H9 (cell line): Measurements from ENCODE around the gene GRAMD1B. TPM values are rescaled to one million over a fixed set of nuclear protein-coding genes. Genes with fewer than 3 reads are reported as not detected.

Source experiments
- DNase-seq: peaks from one replicate; pipeline ENCODE4 v3.0.0-alpha.2; 2017
- H2AFZ ChIP-seq: one replicate; pipeline ENCODE4 v1.6.1; 2013; ENCODE audit warnings: mild to moderate bottlenecking, low read length, control low read depth, moderate library complexity
- H2AK5ac ChIP-seq: 2 replicates; pipeline ENCODE4 v1.6.1; 2013; ENCODE audit warnings: low read length, control low read depth, mixed read lengths; ENCODE audit not compliant: insufficient read length
- H2BK120ac ChIP-seq: one replicate; pipeline ENCODE4 v1.6.1; 2013; ENCODE audit warnings: low read depth, mild to moderate bottlenecking, low read length, control low read depth, inconsistent platforms; ENCODE audit not compliant: poor library complexity, severe bottlenecking
- H2BK12ac ChIP-seq: 2 replicates; pipeline ENCODE4 v1.6.1; 2013; ENCODE audit warnings: low read length, control low read depth, mixed read lengths, low read depth; ENCODE audit not compliant: insufficient read length
- H2BK15ac ChIP-seq: 2 replicates; pipeline ENCODE4 v1.6.1; 2013; ENCODE audit warnings: low read depth, low read length, control low read depth
- H2BK20ac ChIP-seq: one replicate; pipeline ENCODE4 v1.6.1; 2013; ENCODE audit warnings: low read depth, mild to moderate bottlenecking, low read length, control low read depth, inconsistent platforms; ENCODE audit not compliant: poor library complexity, severe bottlenecking
- H2BK5ac ChIP-seq: 2 replicates; pipeline ENCODE4 v1.6.1; 2013; ENCODE audit warnings: low read length, control low read depth, mixed read lengths; ENCODE audit not compliant: insufficient read length
- H3K14ac ChIP-seq: 2 replicates; pipeline ENCODE4 v1.6.1; 2013; ENCODE audit warnings: low read length, control low read depth; ENCODE audit not compliant: insufficient read depth
- H3K18ac ChIP-seq: 2 replicates; pipeline ENCODE4 v1.6.1; 2013; ENCODE audit warnings: low read depth, mild to moderate bottlenecking, mixed read lengths, low read length, control low read depth; ENCODE audit not compliant: insufficient read length
- H3K23ac ChIP-seq: 2 replicates; pipeline ENCODE4 v1.6.1; 2013; ENCODE audit warnings: low read length, control low read depth, mixed read lengths, low read depth; ENCODE audit not compliant: insufficient read length
- H3K23me2 ChIP-seq: 2 replicates; pipeline ENCODE4 v1.6.1; 2013; ENCODE audit warnings: low read depth, mild to moderate bottlenecking, mixed read lengths, low read length, control low read depth; ENCODE audit not compliant: insufficient read length, poor library complexity, severe bottlenecking
- H3K27ac ChIP-seq: 2 replicates; pipeline ENCODE4 v1.5.1; 2013; ENCODE audit warnings: low read length, control low read depth, mixed read lengths, low read depth; ENCODE audit not compliant: insufficient read length
- H3K27me3 ChIP-seq: 2 replicates; pipeline ENCODE4 v1.6.1; 2013; ENCODE audit warnings: low read length, control low read depth, inconsistent platforms; ENCODE audit not compliant: insufficient read depth
- H3K4ac ChIP-seq: 2 replicates; pipeline ENCODE4 v1.6.1; 2013; ENCODE audit warnings: low read depth, mild to moderate bottlenecking, control low read depth, inconsistent platforms, low read length, moderate library complexity
- H3K4me1 ChIP-seq: 2 replicates; pipeline ENCODE4 v1.6.1; 2013; ENCODE audit warnings: low read length, control low read depth, inconsistent platforms; ENCODE audit not compliant: insufficient read depth
- H3K4me2 ChIP-seq: 2 replicates; pipeline ENCODE4 v1.6.1; 2013; ENCODE audit warnings: low read length, control low read depth, mixed read lengths; ENCODE audit not compliant: insufficient read length, insufficient read depth
- H3K56ac ChIP-seq: 2 replicates; pipeline ENCODE4 v1.6.1; 2013; ENCODE audit warnings: low read depth, mild to moderate bottlenecking, mixed read lengths, low read length, control low read depth; ENCODE audit not compliant: insufficient read length
- H3K79me1 ChIP-seq: 2 replicates; pipeline ENCODE4 v1.6.1; 2013; ENCODE audit warnings: low read depth, mild to moderate bottlenecking, moderate library complexity, low read length, control low read depth, inconsistent platforms; ENCODE audit not compliant: insufficient read depth, poor library complexity, severe bottlenecking
- H3K79me2 ChIP-seq: 2 replicates; pipeline ENCODE4 v1.6.1; 2013; ENCODE audit warnings: low read length, control low read depth, inconsistent platforms; ENCODE audit not compliant: insufficient read depth
- H3K9ac ChIP-seq: 2 replicates; pipeline ENCODE4 v1.6.1; 2013; ENCODE audit warnings: low read length, control low read depth, mixed read lengths; ENCODE audit not compliant: insufficient read length; ENCODE audit errors: extremely low read depth
- H3K9me3 ChIP-seq: one replicate; pipeline ENCODE4 v1.6.1; 2013; ENCODE audit warnings: low read depth, low read length, inconsistent platforms; ENCODE audit not compliant: control insufficient read depth
- H3T11ph ChIP-seq: one replicate; pipeline ENCODE4 v1.6.1; 2013; ENCODE audit warnings: mild to moderate bottlenecking, low read length, control low read depth, inconsistent platforms
- H4K20me1 ChIP-seq: one replicate; pipeline ENCODE4 v1.6.1; 2013; ENCODE audit not compliant: control insufficient read depth, insufficient read length, insufficient read depth
- H4K5ac ChIP-seq: 2 replicates; pipeline ENCODE4 v1.6.1; 2013; ENCODE audit warnings: low read depth, mild to moderate bottlenecking, mixed read lengths, low read length, control low read depth; ENCODE audit not compliant: insufficient read length
- H4K8ac ChIP-seq: replicated peaks from 2 replicates; pipeline ENCODE4 v1.6.1; 2013; ENCODE audit warnings: low read length, control low read depth, mixed read lengths, low read depth; ENCODE audit not compliant: insufficient read length
- H4K91ac ChIP-seq: 2 replicates; pipeline ENCODE4 v1.6.1; 2013; ENCODE audit warnings: low read depth, mild to moderate bottlenecking, moderate library complexity, mixed read lengths, low read length, control low read depth; ENCODE audit not compliant: insufficient read length
- H3K27ac Mint-ChIP-seq, 3 experiments: 2 replicates in 2 of 3; 3 replicates in 1 of 3; pipeline ENCODE4 v1.8.0; 2020 to 2021; ENCODE audit warnings: mixed read lengths in 3 of 3, mild to moderate bottlenecking in 1 of 3, moderate library complexity in 1 of 3
- H3K27me3 Mint-ChIP-seq: 2 replicates; pipeline ENCODE4 v1.8.0; 2021; ENCODE audit warnings: low read depth, mild to moderate bottlenecking, moderate library complexity, mixed read lengths
- H3K36me3 Mint-ChIP-seq, 3 experiments: 2 replicates in 2 of 3; 3 replicates in 1 of 3; pipeline ENCODE4 v1.8.0; 2020 to 2021; ENCODE audit warnings: low read depth in 3 of 3, mixed read lengths in 3 of 3; ENCODE audit not compliant: insufficient read depth in 1 of 3
- H3K4me1 Mint-ChIP-seq, 2 experiments: 2 replicates each; pipeline ENCODE4 v1.8.0; 2020; ENCODE audit warnings: mixed read lengths in 2 of 2
- H3K4me3 Mint-ChIP-seq, 2 experiments: 2 replicates in 1 of 2; 3 replicates in 1 of 2; pipeline ENCODE4 v1.8.0; 2020 to 2021; ENCODE audit warnings: mild to moderate bottlenecking in 2 of 2, mixed read lengths in 2 of 2, moderate library complexity in 1 of 2
- H3K9me3 Mint-ChIP-seq, 2 experiments: 2 replicates in 1 of 2; 3 replicates in 1 of 2; pipeline ENCODE4 v1.8.0; 2020; ENCODE audit warnings: mild to moderate bottlenecking in 2 of 2, mixed read lengths in 2 of 2, moderate library complexity in 1 of 2
- CTCF ChIP-seq: fragments of 200-600 bp; sonication (generic); conservative IDR thresholded peaks from 3 replicates; pipeline ENCODE4 v1.8.0; 2021; ENCODE audit warnings: antibody characterized with exemption, mild to moderate bottlenecking
- WGBS: extraction: QIAGEN DNeasy Blood & Tissue Kit; methylation state at CpG from one replicate; pipeline ENCODE4 v1.1.7; 2013; ENCODE audit warnings: missing lambda C conversion rate, low lambda C conversion rate, mixed read lengths; ENCODE audit not compliant: insufficient read length; ENCODE audit errors: extremely low coverage; 5-methylcytosine and 5-hydroxymethylcytosine counted together
- total RNA-seq: library from RNA; stranded (reverse); gene quantifications from 2 replicates; pipeline ENCODE4 v1.2.1, GENCODE V29; 2021

The GRAMD1B gene
- total RNA-seq, 1 experiment from 2014 or later: 25.9 TPM

DNA sequence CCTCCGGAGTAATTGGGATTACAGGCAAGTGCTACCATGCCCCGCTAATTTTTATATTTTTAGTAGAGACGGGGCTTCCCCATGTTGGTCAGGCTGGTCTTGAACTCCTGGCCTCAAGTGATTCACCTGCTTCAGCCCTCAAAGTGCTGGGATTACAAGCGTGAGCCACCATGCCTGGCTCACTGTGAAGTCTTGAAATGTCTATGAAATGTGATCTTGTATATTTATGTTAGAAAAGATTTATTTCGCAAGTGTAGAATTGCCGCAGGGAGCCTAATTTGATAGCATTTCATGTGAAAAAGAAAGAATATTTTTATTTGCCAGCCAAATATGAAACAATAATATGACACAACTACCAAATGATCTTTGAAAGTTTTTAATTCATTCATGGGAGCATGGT, 52.1 kb downstream of the GRAMD1B start:
- H3K27ac ChIP-seq: no peak overlapping the region
- no peak overlapping the region for H2AK5ac ChIP-seq
- no peak overlapping the region for H2AFZ ChIP-seq
- Mint-ChIP-seq H3K36me3 (peaks cover 0 to 27% (median 21%) of the 10 kb centered on the region in 3 experiments; a peak in 4 of 7 replicates), H3K4me1 (peaks cover 31 to 32% of the 10 kb centered on the region in 2 experiments), H3K27ac (no peak overlapping the region), H3K27me3 (no peaks in the 10 kb centered on the region), H3K4me3 (no peak overlapping the region), H3K9me3 (no peaks in the 10 kb centered on the region)
- no peaks in the 10 kb centered on the region for H3K23me2 ChIP-seq
- no peak overlapping the region for H4K8ac ChIP-seq
- H3K4me1 ChIP-seq: peaks cover 2% of the 10 kb centered on the region; the same call in 1 of the 2 replicates
- no CpG with 5 or more reads among the region's 6 CpGs for whole genome bisulfite sequencing
- H3K14ac ChIP-seq: no peak overlapping the region
- no peaks in the 10 kb centered on the region for H3K9me3 ChIP-seq
- H4K5ac ChIP-seq: no peak overlapping the region
- H3K27me3 ChIP-seq: no peaks in the 10 kb centered on the region
- no peak for DNase-seq
- no peak overlapping the region for H3K18ac ChIP-seq
- no peak overlapping the region for H2BK120ac ChIP-seq
- H2BK12ac ChIP-seq: no peak overlapping the region
- no peak overlapping the region for H2BK5ac ChIP-seq
- no peak overlapping the region for H3K23ac ChIP-seq
- no peak overlapping the region for H3K4me2 ChIP-seq
- TF ChIP-seq CTCF: no peak
- no peak overlapping the region for H3K4ac ChIP-seq
- H4K91ac ChIP-seq: no peak overlapping the region
- H3K79me1 ChIP-seq: no peaks in the 10 kb centered on the region
- no peaks in the 10 kb centered on the region for H4K20me1 ChIP-seq
- H3K56ac ChIP-seq: no peak overlapping the region
- no peaks in the 10 kb centered on the region for H3K79me2 ChIP-seq
- no peak overlapping the region for H2BK15ac ChIP-seq
- no peak overlapping the region for H3T11ph ChIP-seq
- H2BK20ac ChIP-seq: no peak overlapping the region
- H3K9ac ChIP-seq: no peak overlapping the region
